NCI-H128 (cell line): ENCODE measurements around the gene SLC7A4.
"Not testable (repeated sequence)": the region's sequence is repeated elsewhere in the genome, so short reads cannot be mapped to it uniquely, and the experiment has no call there.

Experiments used
- DNase-seq: peaks from one replicate; lab custom pipeline; 2025; ENCODE audit not compliant: unreplicated experiment; lab: John Stamatoyannopoulos, UW

SLC7A4 gene

GRCh38 chr22:21064917-21065864 lies 32.8 kb upstream of the SLC7A4 start:
- no peak for DNase-seq

DNA sequence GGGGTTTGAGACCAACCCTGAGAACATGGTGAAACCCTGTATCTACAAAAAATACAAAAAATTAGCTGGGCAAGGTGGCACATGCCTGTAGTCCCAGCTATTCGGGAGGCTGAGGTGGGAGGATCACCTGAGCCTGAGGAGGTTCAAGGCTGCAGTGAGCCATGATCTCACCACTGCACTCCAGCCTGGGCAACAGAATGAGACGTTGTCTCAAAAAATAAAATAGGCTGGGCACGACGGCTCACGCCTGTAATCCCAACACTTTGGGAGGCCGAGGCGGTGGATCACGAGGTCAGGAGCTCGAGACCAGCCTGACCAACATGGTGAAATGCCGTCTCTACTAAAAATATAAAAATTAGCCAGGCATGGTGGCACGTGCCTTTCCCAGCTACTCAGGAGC lies 32.1 kb upstream of the SLC7A4 start:
- not testable (repeated sequence) for DNase-seq

DNA sequence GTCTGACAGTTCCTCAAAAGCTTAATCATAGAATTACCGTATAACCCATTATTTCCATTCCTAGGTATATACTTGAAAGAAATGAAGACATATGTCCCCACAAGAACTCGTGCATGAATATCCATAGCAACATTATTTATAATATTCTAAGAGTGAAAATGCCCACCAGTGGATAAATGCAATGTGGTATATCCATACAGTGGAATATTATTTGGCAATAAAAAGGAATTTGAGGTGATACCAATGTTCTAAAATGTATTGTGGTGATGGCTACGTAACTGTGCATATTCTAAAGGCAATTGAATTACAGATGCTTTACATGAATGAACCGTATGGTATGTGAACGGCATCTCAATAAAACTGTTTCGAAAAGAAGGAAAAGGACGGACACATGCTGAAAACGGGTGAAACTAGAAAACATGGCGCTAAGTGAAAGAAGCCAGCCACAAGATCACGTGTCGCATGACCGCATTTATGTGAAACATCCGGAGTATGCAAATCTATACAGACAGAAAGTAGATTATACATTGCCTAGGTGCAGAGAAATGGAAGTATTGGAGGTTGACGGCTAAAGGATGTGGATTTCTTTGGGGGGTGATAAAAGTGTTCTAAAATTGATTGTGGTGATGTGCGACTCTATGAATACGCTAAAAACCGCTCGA lies 29.4 kb upstream of the SLC7A4 start:
- DNase-seq: not testable (repeated sequence)

GRCh38 chr22:21060363-21060762 lies 28.0 kb upstream of the SLC7A4 start:
- DNase-seq: not testable (repeated sequence)

DNA sequence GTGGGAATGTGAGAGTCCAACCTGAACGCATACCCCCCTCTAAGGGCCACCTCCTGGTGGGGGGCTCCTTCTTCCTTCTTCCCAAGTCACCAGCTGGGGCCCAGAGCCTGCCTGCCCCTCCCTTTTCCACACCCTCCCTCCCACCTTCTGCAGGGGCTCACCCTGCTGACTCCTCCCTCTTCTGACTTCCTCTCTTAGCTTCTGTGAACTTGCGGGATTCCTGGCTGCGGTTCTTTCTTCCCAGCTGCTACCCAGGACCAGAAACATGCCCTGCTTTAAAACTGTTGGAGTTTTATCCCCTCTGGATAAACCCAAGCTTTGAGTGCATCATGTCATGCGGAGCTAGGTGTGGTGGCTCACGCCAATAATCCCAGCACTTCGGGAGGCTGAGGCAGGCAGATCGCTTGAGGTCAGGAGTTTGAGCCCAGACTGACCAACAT lies 23.5 kb upstream of the SLC7A4 start:
- no peak for DNase-seq

GRCh38 chr22:21055564-21055834 lies 23.1 kb upstream of the SLC7A4 start:
- no peak for DNase-seq

- no peak for DNase-seq
Observed at GRCh38 chr22:21054714-21055563, 22.6 kb upstream of the SLC7A4 start.

DNA sequence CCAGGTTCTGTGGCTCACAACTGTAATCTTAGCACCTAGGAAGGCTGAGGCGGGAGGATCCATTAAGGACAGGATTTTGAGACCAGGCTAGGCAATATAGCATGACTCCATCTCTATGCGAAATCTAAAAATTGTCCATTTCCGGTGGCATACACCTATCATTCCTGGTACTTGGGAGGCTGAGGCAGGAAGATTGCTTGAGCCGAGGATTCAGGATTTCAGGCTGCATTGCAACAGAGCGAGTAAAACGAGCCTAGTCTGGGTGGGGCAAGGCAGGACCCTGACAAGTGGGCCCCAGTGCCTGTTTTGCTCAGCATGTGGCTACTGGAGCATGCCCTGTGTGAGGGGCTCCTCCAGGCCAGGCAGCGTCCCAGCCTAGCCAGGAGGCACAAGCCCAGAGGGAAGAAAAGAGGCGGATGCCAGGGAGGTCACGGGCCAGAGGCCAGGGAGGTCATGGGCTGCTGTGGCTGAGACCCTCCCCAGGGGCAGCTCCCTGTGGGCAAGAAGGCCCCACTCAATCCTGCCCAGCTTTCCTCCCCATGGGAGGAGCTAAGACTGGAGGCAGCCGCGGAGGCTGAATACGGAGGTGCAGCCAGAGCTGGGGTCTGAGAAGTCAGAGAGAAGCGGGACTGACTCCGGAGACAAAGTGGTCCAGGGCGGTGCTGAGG lies 21.8 kb upstream of the SLC7A4 start:
- no peak for DNase-seq

GRCh38 chr22:21052715-21053459 lies 20.5 kb upstream of the SLC7A4 start:
- no peak for DNase-seq

DNA sequence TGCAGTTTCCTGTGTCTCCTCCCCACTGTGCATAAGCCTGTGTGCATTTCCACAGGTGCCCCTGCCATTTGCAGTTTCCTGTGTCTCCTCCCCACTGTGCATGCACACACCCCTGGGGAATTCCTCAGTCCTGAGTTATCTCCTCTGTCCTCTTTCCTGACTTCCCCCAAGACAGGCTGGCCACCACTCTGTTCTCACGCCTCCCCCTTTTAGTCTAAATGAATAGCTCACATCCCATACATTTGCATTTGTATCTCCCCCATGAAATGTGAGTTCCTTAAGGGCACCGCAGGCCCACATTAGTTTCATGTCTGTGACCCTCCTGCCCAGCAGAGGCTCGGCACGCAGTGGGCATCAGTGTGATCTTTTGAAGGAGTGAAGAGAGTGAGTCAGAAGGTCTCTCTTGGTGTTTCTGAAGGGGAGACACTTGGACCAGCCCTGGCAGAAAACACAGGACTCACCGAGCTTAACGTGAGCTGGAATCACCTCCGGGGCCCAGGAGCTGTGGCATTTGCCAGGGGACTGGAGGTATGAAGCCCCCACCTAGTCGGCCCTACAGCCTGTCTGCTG lies 19.6 kb upstream of the SLC7A4 start:
- DNase-seq: no peak

DNA sequence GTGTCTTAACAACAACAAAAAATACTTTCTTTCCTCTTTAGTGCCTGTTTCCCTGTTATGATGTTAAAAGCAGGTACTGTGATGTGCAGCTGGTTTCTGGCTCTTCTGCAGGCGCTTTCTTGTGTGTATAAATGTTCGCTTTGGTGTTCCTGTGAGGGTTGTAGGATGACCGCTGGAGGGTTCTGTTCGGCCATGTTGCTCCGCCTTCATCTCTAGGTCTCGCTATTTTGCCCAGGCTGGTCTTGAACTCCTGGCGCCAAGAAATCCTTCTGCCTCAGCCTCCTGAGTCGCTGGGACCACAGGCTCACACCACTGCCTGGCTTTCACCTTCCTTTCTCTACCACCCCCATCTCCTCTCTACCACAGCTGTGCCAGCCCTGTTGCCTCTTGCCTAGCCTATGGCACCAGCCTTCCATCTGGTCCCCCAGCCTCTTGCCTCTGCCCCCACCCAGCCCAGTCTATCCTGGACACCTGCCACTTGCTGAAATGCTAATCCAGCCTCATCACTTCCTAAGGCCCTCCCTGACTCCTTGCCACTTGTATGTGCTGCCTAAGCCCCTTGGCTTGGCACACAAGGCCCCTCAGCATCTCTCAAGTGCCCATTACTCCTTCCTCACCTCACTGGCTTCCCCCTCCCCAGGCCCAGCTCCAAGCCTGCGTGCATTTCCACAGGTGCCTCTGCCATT lies 18.9 kb upstream of the SLC7A4 start:
- no peak for DNase-seq

GRCh38 chr22:21048965-21049364 lies 16.6 kb upstream of the SLC7A4 start:
- DNase-seq: not testable (repeated sequence)

GRCh38 chr22:21048448-21048847 lies 16.1 kb upstream of the SLC7A4 start:
- not testable (repeated sequence) for DNase-seq

- DNase-seq: no peak
Observed at GRCh38 chr22:21047730-21048129, 15.4 kb upstream of the SLC7A4 start.

DNA sequence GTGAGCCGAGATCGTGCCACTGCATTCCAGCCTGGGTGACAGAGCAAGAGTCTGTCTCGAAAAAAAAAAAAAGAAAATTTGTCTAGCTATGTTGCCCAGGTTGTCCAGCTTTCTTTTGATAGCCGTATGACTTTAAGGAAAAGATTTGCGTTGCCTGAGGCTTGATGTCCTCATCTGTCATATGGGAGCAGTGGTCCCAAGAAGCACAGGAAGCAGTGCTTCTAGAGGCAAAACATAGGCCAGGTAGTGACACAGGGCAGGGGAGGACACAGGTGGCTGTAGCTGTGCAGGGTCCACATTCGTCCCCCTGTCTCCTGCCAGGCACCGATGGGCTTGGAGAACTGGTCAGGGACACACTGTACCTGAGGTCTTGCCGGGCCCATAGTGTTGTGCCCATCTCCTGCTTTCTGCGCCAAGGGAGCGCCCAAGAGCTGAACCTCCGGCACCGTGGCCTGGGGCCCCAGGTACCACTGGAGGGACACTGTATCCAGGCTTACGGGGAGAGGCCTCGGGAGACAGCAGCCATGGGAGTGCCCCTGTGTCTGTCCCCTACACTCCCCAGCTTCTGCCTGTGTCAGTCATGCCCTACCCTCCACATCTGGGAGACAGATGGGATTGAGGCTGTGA lies 14.8 kb upstream of the SLC7A4 start:
- no peak for DNase-seq

GRCh38 chr22:21045585-21046294 lies 13.4 kb upstream of the SLC7A4 start, which contains the start of gene LRRC74B:
LRRC74B (plus strand) TSS chr22:21045946; CDS start chr22:21045987, 41 bp downstream.
- DNase-seq: peak; percentile 42

GRCh38 chr22:21044931-21045584 lies 12.7 kb upstream of the SLC7A4 start:
- no peak for DNase-seq
